ENCODE results near the gene NOTUM.

- TF ChIP-seq, protein P1, sequence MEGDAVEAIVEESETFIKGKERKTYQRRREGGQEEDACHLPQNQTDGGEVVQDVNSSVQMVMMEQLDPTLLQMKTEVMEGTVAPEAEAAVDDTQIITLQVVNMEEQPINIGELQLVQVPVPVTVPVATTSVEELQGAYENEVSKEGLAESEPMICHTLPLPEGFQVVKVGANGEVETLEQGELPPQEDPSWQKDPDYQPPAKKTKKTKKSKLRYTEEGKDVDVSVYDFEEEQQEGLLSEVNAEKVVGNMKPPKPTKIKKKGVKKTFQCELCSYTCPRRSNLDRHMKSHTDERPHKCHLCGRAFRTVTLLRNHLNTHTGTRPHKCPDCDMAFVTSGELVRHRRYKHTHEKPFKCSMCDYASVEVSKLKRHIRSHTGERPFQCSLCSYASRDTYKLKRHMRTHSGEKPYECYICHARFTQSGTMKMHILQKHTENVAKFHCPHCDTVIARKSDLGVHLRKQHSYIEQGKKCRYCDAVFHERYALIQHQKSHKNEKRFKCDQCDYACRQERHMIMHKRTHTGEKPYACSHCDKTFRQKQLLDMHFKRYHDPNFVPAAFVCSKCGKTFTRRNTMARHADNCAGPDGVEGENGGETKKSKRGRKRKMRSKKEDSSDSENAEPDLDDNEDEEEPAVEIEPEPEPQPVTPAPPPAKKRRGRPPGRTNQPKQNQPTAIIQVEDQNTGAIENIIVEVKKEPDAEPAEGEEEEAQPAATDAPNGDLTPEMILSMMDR (conservative IDR thresholded peaks at IDR 0.05; ENCODE audit: low read depth, low read length), result no peak
- TF ChIP-seq MAFK (IDR thresholded peaks at IDR 0.05; ENCODE audit: low read depth, low read length) (no peak), RFX5 (IDR thresholded peaks at IDR 0.05; ENCODE audit: low read depth, low read length) (no peak), RAD21 (IDR thresholded peaks at IDR 0.05; ENCODE audit: low read length) (no peak), SMC3 (IDR thresholded peaks at IDR 0.05; ENCODE audit: low read depth, low read length) (no peak), POLR2A (IDR thresholded peaks at IDR 0.05; ENCODE audit: low read depth, low read length) (no peak), FOS (IDR thresholded peaks at IDR 0.05; ENCODE audit: low read depth, low read length) (no peak), MXI1 (IDR thresholded peaks at IDR 0.05; ENCODE audit: borderline replicate concordance, low read depth, low read length) (no peak)
- TF ChIP-seq, protein P2, sequence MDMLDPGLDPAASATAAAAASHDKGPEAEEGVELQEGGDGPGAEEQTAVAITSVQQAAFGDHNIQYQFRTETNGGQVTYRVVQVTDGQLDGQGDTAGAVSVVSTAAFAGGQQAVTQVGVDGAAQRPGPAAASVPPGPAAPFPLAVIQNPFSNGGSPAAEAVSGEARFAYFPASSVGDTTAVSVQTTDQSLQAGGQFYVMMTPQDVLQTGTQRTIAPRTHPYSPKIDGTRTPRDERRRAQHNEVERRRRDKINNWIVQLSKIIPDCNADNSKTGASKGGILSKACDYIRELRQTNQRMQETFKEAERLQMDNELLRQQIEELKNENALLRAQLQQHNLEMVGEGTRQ (IDR thresholded peaks at IDR 0.05; ENCODE audit: low read depth, low read length), result no peak
- TF ChIP-seq, protein P3, sequence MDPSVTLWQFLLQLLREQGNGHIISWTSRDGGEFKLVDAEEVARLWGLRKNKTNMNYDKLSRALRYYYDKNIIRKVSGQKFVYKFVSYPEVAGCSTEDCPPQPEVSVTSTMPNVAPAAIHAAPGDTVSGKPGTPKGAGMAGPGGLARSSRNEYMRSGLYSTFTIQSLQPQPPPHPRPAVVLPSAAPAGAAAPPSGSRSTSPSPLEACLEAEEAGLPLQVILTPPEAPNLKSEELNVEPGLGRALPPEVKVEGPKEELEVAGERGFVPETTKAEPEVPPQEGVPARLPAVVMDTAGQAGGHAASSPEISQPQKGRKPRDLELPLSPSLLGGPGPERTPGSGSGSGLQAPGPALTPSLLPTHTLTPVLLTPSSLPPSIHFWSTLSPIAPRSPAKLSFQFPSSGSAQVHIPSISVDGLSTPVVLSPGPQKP (IDR thresholded peaks at IDR 0.05; ENCODE audit: borderline replicate concordance, low read depth, low read length), result no peak
Measured at GRCh38 chr17:81925860-81926450, 35.0 kb downstream of the NOTUM start.
